GM12873 (cell line): ENCODE results near the gene TMEM63B.
A peak's percentile ranks its signal among the peaks of the same experiment; 100 is the strongest.

Experiments used
- CTCF ChIP-seq: IDR thresholded peaks from 2 replicates; pipeline ENCODE4 v1.5.1; 2012; ENCODE audit warnings: low read depth, mild to moderate bottlenecking, moderate library complexity, low read length, control low read depth; ENCODE audit not compliant: insufficient read depth; ENCODE audit errors: missing control alignments

TMEM63B gene

DNA sequence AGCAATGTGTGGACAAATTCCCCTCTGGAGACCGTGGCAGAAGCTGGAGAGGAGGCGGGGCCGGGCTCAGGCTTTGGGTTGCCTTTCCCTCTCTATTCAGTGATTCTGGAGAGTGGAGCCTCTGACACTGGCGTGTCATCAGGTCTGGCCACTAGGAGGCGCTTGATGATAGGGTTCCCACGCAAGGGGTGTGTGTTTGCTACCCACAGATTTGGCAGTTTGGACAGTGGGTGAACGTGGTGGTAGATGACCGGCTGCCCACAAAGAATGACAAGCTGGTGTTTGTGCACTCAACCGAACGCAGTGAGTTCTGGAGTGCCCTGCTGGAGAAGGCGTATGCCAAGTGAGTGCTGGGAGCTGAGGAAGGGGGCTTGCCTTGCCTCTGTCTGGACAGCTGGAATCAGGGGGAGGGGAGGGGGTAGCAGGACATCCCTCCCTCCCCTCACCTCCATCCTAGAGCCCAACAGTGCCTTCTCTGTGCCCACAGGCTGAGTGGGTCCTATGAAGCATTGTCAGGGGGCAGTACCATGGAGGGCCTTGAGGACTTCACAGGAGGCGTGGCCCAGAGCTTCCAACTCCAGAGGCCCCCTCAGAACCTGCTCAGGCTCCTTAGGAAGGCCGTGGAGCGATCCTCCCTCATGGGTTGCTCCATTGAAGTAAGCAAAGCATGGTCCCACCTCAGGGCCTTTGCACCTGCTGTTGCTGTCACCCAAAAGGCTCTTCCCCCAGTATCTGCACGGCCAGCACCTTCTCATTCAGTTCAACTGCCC is 45.6 kb downstream of the TMEM63B start:
- TF ChIP-seq CTCF = peak; percentile 95

GRCh38 chr6:44176130-44176761 is 48.9 kb downstream of the TMEM63B start:
- TF ChIP-seq CTCF = no peak

- TF ChIP-seq CTCF = no peak
Measured at GRCh38 chr6:44176762-44177509, 49.6 kb downstream of the TMEM63B start.

DNA sequence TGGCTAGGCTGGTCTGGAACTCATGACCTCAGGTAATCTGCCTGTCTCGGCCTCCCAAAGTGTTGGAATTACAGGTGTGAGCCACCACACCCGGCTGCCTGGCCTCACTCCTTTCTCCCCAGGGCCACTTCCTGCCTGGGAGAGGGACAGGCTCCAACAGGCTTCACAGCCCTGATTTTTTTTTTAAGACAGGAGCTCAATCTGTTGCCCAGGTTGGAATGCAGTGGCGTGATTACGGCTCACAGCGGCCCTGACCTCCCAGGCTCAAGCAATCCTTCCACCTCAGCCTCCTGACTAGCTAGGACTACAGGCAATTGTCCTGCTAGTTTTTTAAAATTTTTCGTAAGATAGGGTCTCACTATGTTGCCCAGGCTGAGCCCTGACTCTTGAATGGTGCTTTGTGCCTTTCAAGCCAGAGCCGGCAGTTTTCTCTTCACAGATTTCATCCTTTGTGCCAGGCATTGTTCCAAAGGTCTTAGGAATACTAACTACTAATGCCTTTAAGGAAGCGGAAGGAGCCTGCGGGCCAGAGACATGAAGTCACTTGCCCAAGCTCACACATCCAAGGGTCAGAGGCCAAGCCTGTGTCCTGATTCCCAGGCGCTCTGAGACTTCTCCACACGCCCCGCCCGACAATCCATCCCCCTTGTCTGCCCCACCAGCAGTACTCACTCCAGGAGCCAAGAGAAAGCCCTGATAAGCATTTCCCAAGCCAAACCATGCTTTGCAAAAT is 50.5 kb downstream of the TMEM63B start:
- no peak for TF ChIP-seq CTCF

DNA sequence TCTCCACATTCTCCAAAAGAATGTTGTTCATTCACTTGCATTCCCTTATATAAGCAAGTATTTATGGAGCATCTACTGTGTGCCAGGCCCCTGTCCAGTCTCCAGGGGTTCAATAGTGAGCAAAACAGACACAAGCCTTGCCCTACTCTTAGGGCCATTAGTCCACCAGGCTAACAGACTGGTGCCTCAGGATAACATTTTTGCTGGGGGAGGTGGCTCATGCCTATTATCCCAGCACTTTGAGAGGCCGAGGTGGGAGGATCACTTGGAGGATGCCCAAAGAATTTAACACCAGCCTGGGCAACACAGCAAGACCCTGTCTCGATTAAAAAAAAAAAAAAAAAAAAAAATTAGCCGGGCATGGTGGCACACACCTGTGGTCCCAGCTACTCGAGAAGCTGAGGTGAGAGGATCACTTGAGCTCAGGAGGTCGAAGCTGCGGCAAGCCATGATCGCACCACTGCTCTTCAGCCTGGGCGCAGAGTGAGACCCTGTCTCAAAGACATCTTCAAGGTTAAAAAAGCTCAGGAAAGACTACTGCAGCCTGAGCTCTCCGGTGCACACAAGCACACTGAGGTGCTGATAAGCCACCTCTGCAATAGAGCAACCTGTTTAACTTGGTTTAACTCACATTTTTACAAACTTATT is 51.2 kb downstream of the TMEM63B start:
- no peak for TF ChIP-seq CTCF

- no peak for TF ChIP-seq CTCF
Measured at GRCh38 chr6:44179072-44179536, 51.8 kb downstream of the TMEM63B start.

DNA sequence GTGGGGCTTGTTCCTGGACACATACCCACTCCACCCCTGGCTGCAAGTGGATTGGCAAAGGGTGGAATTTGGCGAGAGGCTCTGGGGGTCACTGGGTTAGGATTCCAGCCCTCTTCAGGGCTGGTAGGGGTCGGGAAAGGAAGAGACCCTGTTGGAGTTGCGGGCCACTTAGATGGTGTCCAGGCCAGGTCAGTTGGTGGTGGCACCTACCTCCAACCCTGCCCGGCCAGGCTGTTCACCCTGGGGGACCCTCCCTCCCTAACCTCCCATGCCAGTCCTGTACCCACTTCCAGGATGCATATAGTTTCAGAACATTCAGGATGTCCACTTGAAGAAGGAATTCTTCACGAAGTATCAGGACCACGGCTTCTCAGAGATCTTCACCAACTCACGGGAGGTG is 52.3 kb downstream of the TMEM63B start:
- TF ChIP-seq CTCF = no peak
